CD8-positive, alpha-beta memory T cell (primary cell): ENCODE results near the gene DCHS2. TPM values are rescaled to one million over a fixed set of nuclear protein-coding genes. Genes with fewer than 3 reads are reported as not detected.

ENCODE experiments used
- CTCF ChIA-PET: fragments of 350-600 bp; sonication (Branson Sonifier 250); formaldehyde crosslinking; loops from one replicate; lab custom pipeline; 2021; ENCODE audit warnings: antibody characterized with exemption; lab: Charles Lee
- POLR2A ChIA-PET: fragments of 350-600 bp; sonication (Branson Sonifier 250); formaldehyde crosslinking; loops from one replicate; lab custom pipeline; 2021; ENCODE audit warnings: antibody characterized with exemption; lab: Charles Lee
- DNase-seq, 5 donors: peaks; one replicate each; pipeline versions ENCODE4 v3.0.0 to v3.0.0-alpha.2; 2020 to 2022; ENCODE audit warnings: mixed read lengths in 1 of 5
- H3K27ac ChIP-seq: one replicate; pipeline ENCODE4 v1.7.0; 2013; ENCODE audit warnings: low read depth, mild to moderate bottlenecking, low read length, moderate library complexity
- H3K27me3 ChIP-seq: 2 replicates; pipeline ENCODE4 v1.7.0; 2013; ENCODE audit warnings: low read length, mild to moderate bottlenecking; ENCODE audit not compliant: insufficient read depth, poor library complexity, severe bottlenecking
- H3K36me3 ChIP-seq: 2 replicates; pipeline ENCODE4 v1.7.0; 2013; ENCODE audit warnings: mild to moderate bottlenecking, low read length, moderate library complexity; ENCODE audit not compliant: insufficient read depth
- H3K4me1 ChIP-seq: 2 replicates; pipeline ENCODE4 v1.7.0; 2013; ENCODE audit warnings: mild to moderate bottlenecking, low read length, moderate library complexity; ENCODE audit not compliant: insufficient read depth
- H3K4me3 ChIP-seq: 2 replicates; pipeline ENCODE4 v1.7.0; 2013; ENCODE audit warnings: mild to moderate bottlenecking, low read length
- H3K9me3 ChIP-seq: 2 replicates; pipeline ENCODE4 v1.7.0; 2013; ENCODE audit warnings: mild to moderate bottlenecking, low read length
- H3K27ac Mint-ChIP-seq, 8 donors: one replicate each; pipeline ENCODE4 v1.8.0; 2020 to 2021; ENCODE audit warnings: mixed read lengths in 8 of 8, mild to moderate bottlenecking in 6 of 8, inconsistent platforms in 3 of 8, moderate library complexity in 3 of 8
- H3K27me3 Mint-ChIP-seq, 2 donors: one replicate each; pipeline ENCODE4 v1.8.0; 2020 to 2021; ENCODE audit warnings: mixed read lengths in 2 of 2, mild to moderate bottlenecking in 1 of 2, moderate library complexity in 1 of 2
- H3K36me3 Mint-ChIP-seq, 3 donors: one replicate each; pipeline ENCODE4 v1.8.0; 2020 to 2021; ENCODE audit warnings: mixed read lengths in 3 of 3, inconsistent platforms in 1 of 3, mild to moderate bottlenecking in 1 of 3
- H3K4me1 Mint-ChIP-seq, 3 donors: one replicate each; pipeline ENCODE4 v1.8.0; 2020 to 2021; ENCODE audit warnings: mixed read lengths in 3 of 3, inconsistent platforms in 1 of 3, mild to moderate bottlenecking in 1 of 3
- H3K4me3 Mint-ChIP-seq, 7 donors: one replicate each; pipeline ENCODE4 v1.8.0; 2020 to 2021; ENCODE audit warnings: mixed read lengths in 7 of 7, mild to moderate bottlenecking in 6 of 7, moderate library complexity in 4 of 7, inconsistent platforms in 2 of 7
- H3K9me3 Mint-ChIP-seq, 5 donors: one replicate each; pipeline ENCODE4 v1.8.0; 2020 to 2022; ENCODE audit warnings: mixed read lengths in 5 of 5, mild to moderate bottlenecking in 3 of 5, moderate library complexity in 2 of 5, inconsistent platforms in 1 of 5
- polyA plus RNA-seq: library from polyadenylated mRNA; unstranded; fragments of 300-500 nt; fragmentation: Illumina TruSeq; gene quantifications from one replicate; pipeline ENCODE4 v1.2.3, GENCODE V29; 2021
- total RNA-seq, 2 experiments: library from RNA; stranded (reverse); gene quantifications; one replicate each; pipeline ENCODE4 v1.2.3, GENCODE V29; 2021

Gene DCHS2
- total and polyA plus RNA-seq, 3 experiments from 2014 or later = 0.09 TPM; not detected in 2

DNA sequence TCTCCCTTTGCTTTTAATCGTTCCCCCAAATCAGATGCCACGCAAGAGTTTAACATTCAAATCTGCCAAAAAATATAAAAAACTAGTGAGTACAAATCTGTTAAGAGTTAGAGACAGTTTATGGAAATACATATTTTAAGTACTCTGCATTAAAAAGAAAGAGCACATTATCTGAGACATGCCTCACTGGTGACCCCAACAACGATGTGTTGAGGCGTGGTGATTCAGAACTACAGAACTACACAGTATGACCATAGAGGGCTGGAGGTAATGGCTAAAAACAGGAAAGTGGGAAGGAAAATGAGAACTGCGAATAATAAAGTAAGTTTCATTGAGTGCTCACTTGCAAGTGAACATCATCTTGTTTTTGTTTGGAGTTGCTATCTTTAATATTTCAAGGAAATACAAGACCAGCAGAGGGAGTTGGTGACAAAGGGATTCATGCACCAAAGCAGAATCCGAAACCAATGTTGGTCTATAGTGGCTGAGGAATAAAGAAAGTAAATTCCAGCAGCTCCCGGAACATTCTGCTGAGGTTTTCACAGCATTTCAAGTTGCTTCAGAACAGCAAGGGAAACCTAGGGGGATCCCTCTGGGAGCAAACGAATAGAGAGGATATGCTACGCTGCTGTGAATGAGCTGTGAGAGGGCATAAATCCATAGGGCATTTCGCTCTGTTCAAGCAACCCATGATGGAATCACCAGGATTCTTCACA lies 92.2 kb downstream of the DCHS2 start:
- Histone ChIP-seq H3K4me3 (no peak overlapping the region), H3K36me3 (no peaks in the 10 kb centered on the region), H3K9me3 (no peaks in the 10 kb centered on the region), H3K27me3 (no peaks in the 10 kb centered on the region), H3K4me1 (no peaks in the 10 kb centered on the region), H3K27ac (no peak overlapping the region)
- Mint-ChIP-seq H3K9me3 (peaks cover 0 to 11% (median 2%) of the 10 kb centered on the region in 5 donors), H3K27me3 (peaks cover under 1 to 2% of the 10 kb centered on the region in 2 donors), H3K27ac (no peak overlapping the region), H3K36me3 (no peaks in the 10 kb centered on the region), H3K4me1 (no peaks in the 10 kb centered on the region), H3K4me3 (no peak overlapping the region)
- CTCF ChIA-PET = no interaction called here
- POLR2A ChIA-PET = no interaction called here
- no peak for DNase-seq

DNA sequence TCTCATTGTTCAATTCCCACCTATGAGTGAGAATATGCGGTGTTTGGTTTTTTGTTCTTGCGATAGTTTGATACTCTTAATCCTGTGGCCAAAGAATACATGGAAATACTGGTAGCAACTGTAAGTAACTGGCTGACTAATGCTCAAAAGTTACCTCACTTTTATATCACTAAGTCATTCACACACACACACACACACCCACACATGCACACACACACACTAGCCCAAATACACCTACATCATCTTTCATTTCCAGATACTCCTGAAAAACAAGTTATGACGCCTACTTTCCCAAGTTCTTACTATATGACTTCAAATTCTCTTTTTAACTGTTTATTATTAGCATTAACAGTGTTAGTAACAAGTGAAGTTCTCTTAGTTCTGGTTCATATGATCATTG lies 101.3 kb downstream of the DCHS2 start:
- Histone ChIP-seq H3K36me3 (no peaks in the 10 kb centered on the region), H3K9me3 (no peaks in the 10 kb centered on the region), H3K27ac (no peak overlapping the region), H3K27me3 (no peaks in the 10 kb centered on the region), H3K4me1 (no peaks in the 10 kb centered on the region), H3K4me3 (no peak overlapping the region)
- DNase-seq = no peak
- Mint-ChIP-seq H3K36me3 (peaks cover 0 to 2% (median 0%) of the 10 kb centered on the region in 3 donors), H3K4me3 (no peak overlapping the region), H3K27ac (no peak overlapping the region), H3K9me3 (peaks cover 0 to 7% (median 3%) of the 10 kb centered on the region in 5 donors), H3K4me1 (no peaks in the 10 kb centered on the region), H3K27me3 (peaks cover 2 to 5% of the 10 kb centered on the region in 2 donors)
- ChIA-PET POLR2A (no interaction called here), CTCF (no interaction called here)

DNA sequence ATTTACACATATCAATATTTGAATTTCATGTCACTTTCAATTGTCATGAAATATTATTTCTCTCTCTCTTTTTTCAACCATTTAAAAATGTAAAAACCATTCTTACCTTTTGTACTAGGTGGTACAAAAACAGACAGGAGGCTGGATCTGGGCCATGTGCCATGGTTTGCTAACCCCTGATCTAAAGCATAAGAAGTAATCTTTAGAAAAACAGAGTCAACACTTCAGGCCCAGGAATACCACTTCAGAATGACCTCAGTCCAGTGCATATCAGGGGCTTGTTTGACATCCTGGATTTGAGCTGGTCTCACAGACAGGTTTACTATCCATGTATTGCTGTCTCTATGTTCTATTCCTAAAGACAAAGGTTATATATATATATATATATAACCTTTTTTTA lies 102.5 kb downstream of the DCHS2 start:
- Histone ChIP-seq H3K27me3 (no peaks in the 10 kb centered on the region), H3K4me1 (no peaks in the 10 kb centered on the region), H3K4me3 (no peak overlapping the region), H3K9me3 (no peaks in the 10 kb centered on the region), H3K36me3 (no peaks in the 10 kb centered on the region), H3K27ac (no peak overlapping the region)
- CTCF ChIA-PET = no interaction called here
- H3K27me3 Mint-ChIP-seq = peaks cover 0 to 3% of the 10 kb centered on the region in 2 donors
- POLR2A ChIA-PET = no interaction called here
- DNase-seq = no peak
- H3K9me3 Mint-ChIP-seq = peaks cover 0 to 7% (median 3%) of the 10 kb centered on the region in 5 donors
- no peaks in the 10 kb centered on the region for H3K4me1 Mint-ChIP-seq
- no peak overlapping the region for H3K4me3 Mint-ChIP-seq
- H3K36me3 Mint-ChIP-seq = peaks cover 0 to 2% (median 0%) of the 10 kb centered on the region in 3 donors
- no peak overlapping the region for H3K27ac Mint-ChIP-seq

DNA sequence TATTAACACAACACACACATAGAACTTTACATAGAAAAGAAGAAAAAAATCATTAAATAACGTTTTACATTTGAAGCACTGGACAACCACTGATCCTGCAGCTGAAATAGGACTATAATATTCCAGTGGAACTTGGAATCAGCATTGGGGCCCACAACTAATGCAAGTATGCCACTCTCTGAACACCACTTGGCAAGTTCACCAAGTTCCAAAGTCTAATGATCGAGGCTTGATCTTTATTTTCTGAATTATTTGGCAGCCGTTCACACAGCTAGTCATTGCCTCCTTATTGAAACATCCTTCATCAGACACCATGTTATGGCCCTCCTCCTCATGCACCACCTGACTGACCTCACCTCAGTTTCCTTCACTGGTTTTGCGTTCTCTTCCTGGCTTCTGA lies 107.6 kb downstream of the DCHS2 start:
- ChIA-PET CTCF (no interaction called here), POLR2A (no interaction called here)
- Histone ChIP-seq H3K36me3 (no peaks in the 10 kb centered on the region), H3K27me3 (no peaks in the 10 kb centered on the region), H3K4me1 (no peaks in the 10 kb centered on the region), H3K4me3 (no peak overlapping the region), H3K9me3 (no peaks in the 10 kb centered on the region), H3K27ac (no peak overlapping the region)
- Mint-ChIP-seq H3K9me3 (peaks cover under 1 to 11% (median 5%) of the 10 kb centered on the region in 5 donors), H3K27me3 (no peaks in the 10 kb centered on the region), H3K4me3 (no peak overlapping the region), H3K27ac (no peak overlapping the region), H3K4me1 (no peaks in the 10 kb centered on the region), H3K36me3 (peaks cover 0 to 2% (median 0%) of the 10 kb centered on the region in 3 donors)
- DNase-seq = no peak

DNA sequence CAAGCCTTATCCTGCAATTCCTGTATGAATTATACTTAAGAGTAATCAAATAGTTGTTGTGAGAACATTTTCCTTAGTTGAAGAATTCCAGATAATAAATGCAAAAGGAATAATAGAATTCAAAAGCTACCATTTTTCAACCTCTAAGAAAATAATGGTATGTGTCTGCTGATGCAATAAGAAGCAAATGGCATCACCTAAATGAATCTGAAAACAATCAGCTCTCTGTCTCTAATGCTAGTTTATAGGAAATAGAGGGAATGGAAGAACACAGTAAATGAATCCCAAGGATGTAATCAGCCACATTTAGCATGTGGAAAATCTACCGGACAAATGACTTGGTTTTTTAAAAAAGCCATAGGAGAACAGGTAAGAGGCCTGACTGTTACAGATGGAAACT lies 115.1 kb downstream of the DCHS2 start:
- no peak for DNase-seq
- Mint-ChIP-seq H3K27me3 (peaks cover 0 to 5% of the 10 kb centered on the region in 2 donors), H3K9me3 (peaks cover 0 to 4% (median 2%) of the 10 kb centered on the region in 5 donors), H3K4me1 (no peaks in the 10 kb centered on the region), H3K36me3 (no peaks in the 10 kb centered on the region), H3K27ac (no peak overlapping the region), H3K4me3 (no peak overlapping the region)
- no peaks in the 10 kb centered on the region for H3K4me1 ChIP-seq
- ChIA-PET CTCF (no interaction called here), POLR2A (no interaction called here)
- no peak overlapping the region for H3K27ac ChIP-seq
- H3K36me3 ChIP-seq = no peaks in the 10 kb centered on the region
- no peaks in the 10 kb centered on the region for H3K27me3 ChIP-seq
- no peak overlapping the region for H3K4me3 ChIP-seq
- no peaks in the 10 kb centered on the region for H3K9me3 ChIP-seq

DNA sequence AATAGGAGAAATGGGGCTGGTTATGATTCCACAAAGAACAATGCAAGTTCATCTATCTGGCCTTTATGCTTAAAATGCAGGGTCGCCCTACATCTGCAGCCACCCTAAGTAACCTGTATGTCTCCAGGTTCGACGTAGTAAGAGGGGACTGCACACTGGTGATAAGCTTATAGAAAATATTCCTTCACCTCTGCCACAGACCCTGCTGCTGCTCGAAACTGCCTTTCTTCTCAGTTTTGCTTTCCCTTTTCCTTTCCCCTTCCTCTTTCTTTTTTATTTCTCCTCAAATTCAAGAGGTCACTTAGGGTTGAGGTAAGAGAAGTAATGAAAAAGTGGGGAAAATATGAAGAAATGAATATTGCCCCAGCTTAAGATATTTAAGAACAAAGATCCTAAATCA lies 123.5 kb downstream of the DCHS2 start:
- H3K27ac ChIP-seq = no peak overlapping the region
- H3K4me3 Mint-ChIP-seq = no peak overlapping the region
- no peaks in the 10 kb centered on the region for H3K36me3 Mint-ChIP-seq
- ChIA-PET POLR2A (no interaction called here), CTCF (no interaction called here)
- no peak overlapping the region for H3K27ac Mint-ChIP-seq
- DNase-seq = no peak
- H3K4me1 ChIP-seq = no peaks in the 10 kb centered on the region
- H3K9me3 Mint-ChIP-seq = peaks cover 0 to 9% (median 0%) of the 10 kb centered on the region in 5 donors
- H3K36me3 ChIP-seq = no peaks in the 10 kb centered on the region
- no peaks in the 10 kb centered on the region for H3K4me1 Mint-ChIP-seq
- no peak overlapping the region for H3K4me3 ChIP-seq
- H3K27me3 Mint-ChIP-seq = peaks cover 10 to 27% of the 10 kb centered on the region in 2 donors
- H3K9me3 ChIP-seq = no peaks in the 10 kb centered on the region
- no peaks in the 10 kb centered on the region for H3K27me3 ChIP-seq

DNA sequence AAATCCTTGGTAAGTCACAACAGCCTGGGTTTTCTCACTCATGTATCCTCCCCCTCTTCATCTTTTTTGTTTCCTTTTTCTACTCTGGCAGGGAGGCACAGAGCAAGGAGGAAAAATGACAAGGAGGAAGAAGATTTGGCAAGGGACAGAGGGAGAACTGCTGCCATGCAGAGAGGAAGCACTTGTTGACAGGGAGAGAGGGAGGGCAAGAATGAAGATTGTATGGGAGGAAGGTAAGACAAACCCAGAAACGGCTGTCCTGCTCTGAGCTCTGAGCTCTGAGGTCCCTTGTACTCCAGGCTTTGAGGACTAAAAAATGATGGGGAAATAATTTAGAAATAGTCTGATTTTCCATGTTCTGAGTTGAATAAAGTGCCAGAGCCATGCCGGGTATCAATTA lies 123.9 kb downstream of the DCHS2 start:
- H3K36me3 Mint-ChIP-seq = no peaks in the 10 kb centered on the region
- CTCF ChIA-PET = no interaction called here
- no peaks in the 10 kb centered on the region for H3K9me3 ChIP-seq
- no peak overlapping the region for H3K4me3 Mint-ChIP-seq
- H3K4me1 Mint-ChIP-seq = no peaks in the 10 kb centered on the region
- POLR2A ChIA-PET = no interaction called here
- H3K4me1 ChIP-seq = no peaks in the 10 kb centered on the region
- no peak overlapping the region for H3K4me3 ChIP-seq
- H3K9me3 Mint-ChIP-seq = peaks cover 0 to 9% (median 0%) of the 10 kb centered on the region in 5 donors
- no peak for DNase-seq
- no peak overlapping the region for H3K27ac Mint-ChIP-seq
- H3K36me3 ChIP-seq = no peaks in the 10 kb centered on the region
- no peak overlapping the region for H3K27ac ChIP-seq
- H3K27me3 Mint-ChIP-seq = peaks cover 10 to 27% of the 10 kb centered on the region in 2 donors
- no peaks in the 10 kb centered on the region for H3K27me3 ChIP-seq

DNA sequence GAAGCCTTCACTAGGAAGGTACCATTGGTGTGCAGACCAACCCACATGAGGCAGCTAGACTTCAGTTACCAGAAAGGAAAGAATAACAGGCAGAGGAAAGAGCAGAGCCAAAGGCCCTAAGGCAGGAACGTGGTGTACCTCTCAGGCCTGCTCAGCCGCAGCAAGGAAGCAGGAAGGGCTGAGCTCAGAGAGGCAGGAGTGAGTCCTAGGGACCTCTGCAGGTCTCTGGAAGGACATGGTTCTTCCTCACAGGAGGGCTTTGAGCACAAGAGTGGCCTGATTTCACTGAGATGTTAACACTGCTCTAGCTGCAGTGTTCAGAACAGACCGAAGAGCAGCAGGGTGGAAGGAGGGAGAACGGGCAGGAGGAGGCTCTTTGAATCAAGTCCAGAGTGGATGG lies 124.6 kb downstream of the DCHS2 start:
- CTCF ChIA-PET = no interaction called here
- peaks cover 0 to 8% (median 0%) of the 10 kb centered on the region in 5 donors for H3K9me3 Mint-ChIP-seq
- no peaks in the 10 kb centered on the region for H3K36me3 ChIP-seq
- H3K27me3 ChIP-seq = no peaks in the 10 kb centered on the region
- H3K36me3 Mint-ChIP-seq = no peaks in the 10 kb centered on the region
- H3K4me3 Mint-ChIP-seq = no peak overlapping the region
- H3K4me1 ChIP-seq = no peaks in the 10 kb centered on the region
- H3K27ac Mint-ChIP-seq = no peak overlapping the region
- peaks cover 10 to 26% of the 10 kb centered on the region in 2 donors for H3K27me3 Mint-ChIP-seq
- DNase-seq = no peak
- peaks cover 0 to 2% (median under 1%) of the 10 kb centered on the region in 3 donors for H3K4me1 Mint-ChIP-seq
- no peaks in the 10 kb centered on the region for H3K9me3 ChIP-seq
- H3K27ac ChIP-seq = no peak overlapping the region
- no peak overlapping the region for H3K4me3 ChIP-seq
- POLR2A ChIA-PET = no interaction called here
